Endothelial cell of hepatic sinusoid (primary cell): ENCODE results near the gene VARS1.
"Not testable (repeated sequence)": the region's sequence is repeated elsewhere in the genome, so short reads cannot be mapped to it uniquely, and the experiment has no call there.

Experiments
- in situ Hi-C: cut with HindIII; loops from 2 replicates; pipeline ENCODE4 v1.10.0; 2017; ENCODE audit warnings: low sequenced_read_pairs

The VARS1 gene

GRCh38 chr6:31795616-31796298, at the start of gene VARS1:
VARS1 (minus strand) TSS chr6:31795752; CDS start chr6:31795217, 535 bp downstream.
- in situ Hi-C loops, result no loop called here

- in situ Hi-C loops, result no loop called here
These were observed 49.0 kb upstream of the VARS1 start for GRCh38 chr6:31844507-31844906.

GRCh38 chr6:31842053-31842452, 46.5 kb upstream of the VARS1 start:
- in situ Hi-C loops, result no loop called here

GRCh38 chr6:31839779-31840126, 44.2 kb upstream of the VARS1 start:
- in situ Hi-C loops, result loop anchor here (5.0 kb wide), 2 partner anchors 97 to 192 kb away; partner anchors contain the start of gene MSH5

GRCh38 chr6:31838968-31839367, 43.4 kb upstream of the VARS1 start:
- in situ Hi-C loops, result loop anchor here (5.0 kb wide), 2 partner anchors 97 to 192 kb away; partner anchors contain the start of gene MSH5

- in situ Hi-C loops, result loop anchor here (5.0 kb wide), 2 partner anchors 96 to 191 kb away; partner anchors contain the start of gene MSH5
These were observed 42.6 kb upstream of the VARS1 start for GRCh38 chr6:31838114-31838553.

- in situ Hi-C loops, result loop anchor here (5.0 kb wide), 2 partner anchors 95 to 190 kb away; partner anchors contain the start of gene MSH5
These were observed 42.0 kb upstream of the VARS1 start for GRCh38 chr6:31837369-31838113.

- in situ Hi-C loops, result loop anchor here (5.0 kb wide), 2 partner anchors 94 to 189 kb away; partner anchors contain the start of gene MSH5
These were observed 41.2 kb upstream of the VARS1 start for GRCh38 chr6:31836474-31837368.

GRCh38 chr6:31836047-31836473, 40.5 kb upstream of the VARS1 start:
- in situ Hi-C loops, result loop anchor here (5.0 kb wide), 2 partner anchors 94 to 189 kb away; partner anchors contain the start of gene MSH5

- in situ Hi-C loops, result loop anchor here (5.0 kb wide), 2 partner anchors 92 to 187 kb away; partner anchors contain the start of gene MSH5
These were observed 39.1 kb upstream of the VARS1 start for GRCh38 chr6:31834367-31835250.

- in situ Hi-C loops, result no loop called here
These were observed 36.0 kb upstream of the VARS1 start for GRCh38 chr6:31831350-31832215.

GRCh38 chr6:31830886-31831335, 35.4 kb upstream of the VARS1 start:
- in situ Hi-C loops, result no loop called here

- in situ Hi-C loops, result no loop called here
These were observed 34.2 kb upstream of the VARS1 start for GRCh38 chr6:31829633-31830283.

- in situ Hi-C loops, result no loop called here
These were observed 31.9 kb upstream of the VARS1 start, which contains the start of gene HSPA1B for GRCh38 chr6:31827286-31828079. HSPA1B (plus strand) TSS chr6:31827738; CDS start chr6:31827951, 213 bp downstream.

- in situ Hi-C loops, result no loop called here
These were observed 31.3 kb upstream of the VARS1 start for GRCh38 chr6:31826793-31827285.

GRCh38 chr6:31825553-31825952, 30.0 kb upstream of the VARS1 start:
- in situ Hi-C loops, result no loop called here

- in situ Hi-C loops, result not testable (repeated sequence)
These were observed 28.1 kb upstream of the VARS1 start for GRCh38 chr6:31823592-31824196.
